NCI-H2227 (cell line): ENCODE measurements around the gene BTBD19.

ENCODE experiments used
- DNase-seq: peaks from one replicate; lab custom pipeline; 2025; ENCODE audit not compliant: unreplicated experiment; lab: John Stamatoyannopoulos, UW

The BTBD19 gene

GRCh38 chr1:44853201-44853600 lies 44.9 kb downstream of the BTBD19 start:
- no peak for DNase-seq

GRCh38 chr1:44854970-44855369 lies 46.6 kb downstream of the BTBD19 start:
- DNase-seq = no peak

- no peak for DNase-seq
Measured at GRCh38 chr1:44855742-44856141, 47.4 kb downstream of the BTBD19 start.

DNA sequence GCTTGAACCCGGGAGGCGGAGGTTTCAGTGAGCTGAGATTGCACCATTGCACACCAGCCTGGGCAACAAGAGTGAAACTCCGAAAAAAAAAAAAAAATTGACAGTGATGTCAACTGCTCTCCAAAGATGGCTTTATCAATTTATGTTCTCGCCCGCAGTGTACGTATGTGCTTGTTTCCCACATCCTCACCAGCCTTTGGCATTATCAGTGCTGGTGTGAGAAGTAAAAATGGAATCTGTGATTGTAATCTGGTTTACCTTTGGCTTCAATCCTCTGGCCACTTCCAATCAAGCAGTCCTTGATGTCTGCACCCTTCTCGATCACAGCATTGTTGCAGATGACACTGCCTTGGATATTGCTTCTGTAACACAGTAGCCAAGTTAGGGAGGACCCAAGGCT lies 49.1 kb downstream of the BTBD19 start:
- no peak for DNase-seq

DNA sequence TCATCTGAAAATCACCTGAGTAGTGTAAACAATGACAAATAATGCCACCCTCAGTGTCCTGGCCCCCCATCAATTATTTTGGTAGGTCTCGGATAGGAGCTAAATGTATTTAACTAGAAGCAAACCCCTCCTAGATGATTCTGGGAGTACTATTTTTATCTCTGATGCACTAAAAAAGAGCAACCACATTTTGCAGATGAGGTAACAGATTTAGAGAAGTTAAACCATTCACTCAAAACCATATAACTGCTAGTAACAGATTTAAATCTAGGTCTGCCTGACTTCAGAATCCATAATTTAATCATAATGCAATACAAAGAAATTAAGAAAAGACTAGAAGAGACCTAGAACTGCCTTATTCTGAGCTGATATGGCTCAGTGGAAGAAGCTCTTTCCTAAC lies 52.0 kb downstream of the BTBD19 start:
- DNase-seq = no peak

DNA sequence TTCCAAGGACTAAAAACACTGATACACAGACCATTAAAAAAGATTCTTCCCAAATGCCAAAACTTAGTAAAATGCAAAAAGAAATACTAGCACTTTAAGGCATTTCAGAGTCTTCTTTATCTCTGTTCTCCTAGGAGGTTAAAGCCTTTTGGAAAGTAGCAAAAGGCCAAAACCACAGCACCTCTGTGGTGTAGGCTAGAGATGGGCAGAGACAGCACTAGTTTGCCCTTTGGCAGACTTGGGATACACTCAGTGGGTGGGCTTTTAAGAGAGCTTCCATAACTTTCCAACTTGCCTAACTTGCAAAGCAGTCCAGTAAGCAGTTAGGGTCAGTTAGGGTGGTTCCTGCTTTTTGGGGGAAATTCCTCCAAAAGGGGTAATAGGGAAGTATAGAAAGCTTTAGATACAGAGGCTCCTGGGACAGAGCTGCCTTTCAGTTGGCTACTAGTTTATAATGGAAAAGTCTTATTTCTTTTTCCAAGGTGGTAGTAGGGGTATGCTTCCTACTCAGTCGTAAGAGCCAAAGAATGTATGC lies 52.6 kb downstream of the BTBD19 start:
- DNase-seq = no peak

- no peak for DNase-seq
Measured at GRCh38 chr1:44862829-44863401, 54.6 kb downstream of the BTBD19 start.
